ENCODE data around the gene TMEM37. TPM values are rescaled to one million over a fixed set of nuclear protein-coding genes. Genes with fewer than 3 reads are reported as not detected.

The TMEM37 gene
- total RNA-seq, 1 experiment from 2014 or later: not detected

DNA sequence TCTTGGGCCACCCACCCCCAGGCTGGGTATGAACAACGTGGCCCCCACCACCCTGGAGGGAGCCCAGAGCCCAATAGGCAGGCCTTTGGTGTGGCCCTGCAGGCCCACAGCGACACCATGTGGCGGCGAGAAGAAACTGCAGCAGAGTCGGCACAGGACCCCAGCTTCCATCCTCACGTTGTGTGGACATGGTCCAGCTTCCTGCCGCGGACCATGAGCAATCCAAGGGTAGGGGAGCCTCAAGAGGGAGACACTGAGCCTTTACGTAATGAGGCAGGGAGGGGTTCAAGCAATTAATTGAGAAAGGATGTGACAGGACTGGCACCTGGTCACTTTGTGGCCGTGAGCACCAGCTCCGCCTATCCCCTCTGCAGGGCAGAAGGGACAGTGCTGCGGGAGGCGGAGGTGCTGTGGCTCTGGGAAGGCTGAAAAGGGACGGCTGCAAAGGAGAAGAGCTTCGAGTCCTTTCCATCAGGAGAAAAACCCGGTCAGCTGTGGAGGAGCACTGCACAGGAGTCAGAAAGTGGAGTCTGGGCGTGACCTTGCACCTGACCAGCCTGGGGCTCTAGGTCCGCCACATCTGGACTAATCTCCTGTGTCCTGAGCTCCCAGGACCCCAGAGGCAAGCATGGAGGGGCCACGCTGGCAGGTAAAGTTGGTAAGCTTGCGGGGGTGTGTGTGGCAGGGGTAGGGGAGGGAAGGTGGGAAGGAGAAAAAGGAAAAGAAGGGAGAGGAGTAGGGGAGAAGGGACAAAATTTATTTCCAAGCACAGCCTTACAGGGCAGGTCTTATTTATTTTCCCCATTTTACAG is 44.9 kb downstream of the TMEM37 start:
- H3K4me1 ChIP-seq (replicated peaks): no peaks in the 10 kb centered on the region
- H3K9me3 ChIP-seq (replicated peaks): no peaks in the 10 kb centered on the region
- peak; percentile 42 to 52 for DNase-seq (ENCODE audit: low read depth in 1 of 2, low spot score in 2 of 2)
- H3K27me3 ChIP-seq (replicated peaks): no peaks in the 10 kb centered on the region
- H3K36me3 ChIP-seq: no peaks in the 10 kb centered on the region
- no peak overlapping the region for H3K27ac ChIP-seq
- no peak overlapping the region for H3K4me3 ChIP-seq

DNA sequence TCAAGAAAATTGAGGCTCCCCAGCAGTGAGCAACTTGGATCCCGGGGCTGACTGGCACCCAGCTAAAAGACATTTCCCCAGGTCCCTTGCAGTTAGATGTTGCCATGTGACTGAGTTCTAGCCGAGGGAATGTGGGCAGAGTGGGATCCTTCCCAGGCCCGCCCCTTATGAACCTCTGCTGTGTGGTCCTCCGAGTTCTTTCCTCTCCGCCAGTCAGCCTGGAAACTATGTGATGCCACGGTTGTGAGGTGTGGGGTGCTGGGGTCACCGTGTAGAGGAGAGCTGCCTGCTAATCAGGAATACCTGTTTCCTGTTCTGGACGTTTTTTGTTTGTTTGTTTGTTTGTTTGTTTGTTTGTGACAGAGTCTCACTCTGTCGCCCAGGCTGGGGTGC is 45.5 kb downstream of the TMEM37 start:
- H3K36me3 ChIP-seq: no peaks in the 10 kb centered on the region
- H3K4me3 ChIP-seq: no peak overlapping the region
- no peaks in the 10 kb centered on the region for H3K4me1 ChIP-seq (replicated peaks)
- no peak overlapping the region for H3K27ac ChIP-seq
- DNase-seq (ENCODE audit: low read depth in 1 of 2, low spot score in 2 of 2): peak in 1 of 2 experiments; percentile 23
- no peaks in the 10 kb centered on the region for H3K27me3 ChIP-seq (replicated peaks)
- no peaks in the 10 kb centered on the region for H3K9me3 ChIP-seq (replicated peaks)

DNA sequence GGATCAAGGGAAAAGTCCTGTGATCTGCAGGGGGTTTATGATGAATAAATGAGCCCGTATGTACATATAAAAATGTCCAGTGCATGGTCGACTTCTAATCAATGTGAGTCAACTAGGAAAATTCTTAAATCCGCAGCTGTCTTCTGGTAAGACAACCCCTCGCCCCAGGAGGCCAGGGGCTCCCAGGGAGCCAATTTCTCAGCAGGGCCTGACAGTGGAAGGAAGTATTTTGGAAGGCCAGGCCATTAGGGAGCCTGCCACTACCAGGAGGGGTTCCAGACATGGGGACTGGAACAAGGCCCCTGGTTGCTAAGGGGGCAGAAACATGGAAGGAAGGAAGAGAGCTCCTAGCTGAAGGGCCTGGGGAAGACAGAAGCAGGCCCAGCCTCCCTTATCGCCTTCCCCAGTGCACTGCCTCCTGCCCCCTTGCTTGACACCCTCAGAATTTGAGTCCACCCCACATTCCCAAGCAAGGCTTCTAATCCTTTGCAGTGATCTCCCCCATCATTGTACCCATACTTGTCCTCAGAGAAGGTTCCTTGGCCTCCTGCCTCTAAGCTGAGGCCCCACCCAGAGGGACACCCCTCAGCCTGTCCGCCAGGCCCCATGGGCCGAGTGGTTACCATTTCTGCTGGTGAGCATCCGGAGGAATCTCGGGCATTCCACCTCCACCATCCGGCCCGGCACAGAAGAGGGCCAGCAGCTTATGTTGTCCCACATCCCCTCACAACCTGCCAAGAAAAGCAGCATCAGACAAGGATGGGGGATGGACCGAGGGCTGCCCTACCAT is 46.7 kb downstream of the TMEM37 start:
- no peaks in the 10 kb centered on the region for H3K27me3 ChIP-seq (replicated peaks)
- no peak overlapping the region for H3K27ac ChIP-seq
- no peak overlapping the region for H3K4me3 ChIP-seq
- peaks cover 6% of the 10 kb centered on the region for H3K4me1 ChIP-seq (replicated peaks)
- DNase-seq (ENCODE audit: low read depth in 1 of 2, low spot score in 2 of 2): peak in 1 of 2 experiments; percentile 25
- no peaks in the 10 kb centered on the region for H3K9me3 ChIP-seq (replicated peaks)
- no peaks in the 10 kb centered on the region for H3K36me3 ChIP-seq

DNA sequence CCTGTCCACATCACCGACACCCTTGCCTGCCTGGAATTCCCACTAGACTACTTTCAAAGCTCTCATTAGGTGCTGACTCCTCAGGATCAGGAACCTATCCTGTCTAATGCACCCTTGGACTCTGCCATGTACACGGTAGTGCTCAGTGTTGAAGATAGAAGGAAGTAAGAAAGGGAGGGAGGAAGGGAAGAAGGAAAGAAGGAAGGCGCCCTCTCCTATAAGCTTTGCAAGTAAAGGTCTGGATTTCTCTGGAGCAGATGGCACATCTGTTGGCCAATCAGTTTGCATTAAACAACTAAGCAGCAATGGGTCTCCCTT is 47.3 kb downstream of the TMEM37 start:
- Histone ChIP-seq H3K36me3 (no peaks in the 10 kb centered on the region), H3K27ac (no peak overlapping the region), H3K9me3 (replicated peaks) (no peaks in the 10 kb centered on the region), H3K4me3 (no peak overlapping the region), H3K27me3 (replicated peaks) (no peaks in the 10 kb centered on the region), H3K4me1 (replicated peaks) (peaks cover 6% of the 10 kb centered on the region)
- no peak for DNase-seq (ENCODE audit: low read depth in 1 of 2, low spot score in 2 of 2)

DNA sequence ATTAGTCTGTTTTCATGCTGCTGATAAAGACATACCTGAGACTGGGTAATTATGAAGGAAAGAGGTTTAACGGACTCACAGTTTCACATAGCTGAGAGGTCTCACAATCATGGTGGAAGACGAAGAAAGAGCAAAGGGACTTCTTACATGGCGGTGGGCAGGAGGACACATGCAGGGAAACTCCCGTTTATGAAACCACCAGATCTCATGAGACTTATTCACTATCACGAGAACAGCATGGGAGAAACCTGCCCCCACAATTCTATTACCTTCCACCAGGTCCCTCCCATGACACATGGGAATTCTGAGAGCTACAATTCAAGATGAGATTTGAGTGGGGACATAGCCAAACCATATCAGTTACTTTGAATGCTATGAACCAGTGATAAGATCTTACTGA is 48.5 kb downstream of the TMEM37 start:
- H3K36me3 ChIP-seq: no peaks in the 10 kb centered on the region
- H3K27me3 ChIP-seq (replicated peaks): no peaks in the 10 kb centered on the region
- H3K9me3 ChIP-seq (replicated peaks): no peaks in the 10 kb centered on the region
- no peak overlapping the region for H3K4me3 ChIP-seq
- peak in 1 of 2 experiments; percentile 3 for DNase-seq (ENCODE audit: low read depth in 1 of 2, low spot score in 2 of 2)
- H3K4me1 ChIP-seq (replicated peaks): peaks cover 13% of the 10 kb centered on the region
- H3K27ac ChIP-seq: no peak overlapping the region

DNA sequence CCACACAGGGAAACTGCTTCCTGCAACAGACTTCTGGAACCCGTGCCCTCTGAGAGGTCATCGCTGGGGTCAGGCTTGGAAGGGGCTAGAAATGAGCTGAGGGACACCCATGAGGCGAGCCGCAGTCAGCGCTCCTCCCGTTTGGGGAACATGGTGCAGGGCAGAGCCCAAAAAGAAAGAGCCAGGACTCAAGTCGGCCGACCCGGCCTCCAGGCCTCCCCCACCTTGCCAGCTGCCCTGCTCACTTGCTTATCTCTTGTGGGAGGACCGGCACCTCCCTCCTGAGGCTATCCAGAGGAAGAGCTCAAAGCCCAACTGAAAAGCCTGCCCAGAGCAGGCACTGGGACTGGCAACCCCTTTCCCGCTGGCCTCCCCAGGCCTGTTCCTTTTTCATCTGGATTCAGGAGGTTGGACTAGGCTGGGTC is 49.1 kb downstream of the TMEM37 start:
- Histone ChIP-seq H3K36me3 (no peaks in the 10 kb centered on the region), H3K27me3 (replicated peaks) (no peaks in the 10 kb centered on the region), H3K4me1 (replicated peaks) (peaks cover 16% of the 10 kb centered on the region), H3K4me3 (no peak overlapping the region), H3K9me3 (replicated peaks) (no peaks in the 10 kb centered on the region), H3K27ac (no peak overlapping the region)
- peak in 1 of 2 experiments; percentile 28 for DNase-seq (ENCODE audit: low read depth in 1 of 2, low spot score in 2 of 2)

DNA sequence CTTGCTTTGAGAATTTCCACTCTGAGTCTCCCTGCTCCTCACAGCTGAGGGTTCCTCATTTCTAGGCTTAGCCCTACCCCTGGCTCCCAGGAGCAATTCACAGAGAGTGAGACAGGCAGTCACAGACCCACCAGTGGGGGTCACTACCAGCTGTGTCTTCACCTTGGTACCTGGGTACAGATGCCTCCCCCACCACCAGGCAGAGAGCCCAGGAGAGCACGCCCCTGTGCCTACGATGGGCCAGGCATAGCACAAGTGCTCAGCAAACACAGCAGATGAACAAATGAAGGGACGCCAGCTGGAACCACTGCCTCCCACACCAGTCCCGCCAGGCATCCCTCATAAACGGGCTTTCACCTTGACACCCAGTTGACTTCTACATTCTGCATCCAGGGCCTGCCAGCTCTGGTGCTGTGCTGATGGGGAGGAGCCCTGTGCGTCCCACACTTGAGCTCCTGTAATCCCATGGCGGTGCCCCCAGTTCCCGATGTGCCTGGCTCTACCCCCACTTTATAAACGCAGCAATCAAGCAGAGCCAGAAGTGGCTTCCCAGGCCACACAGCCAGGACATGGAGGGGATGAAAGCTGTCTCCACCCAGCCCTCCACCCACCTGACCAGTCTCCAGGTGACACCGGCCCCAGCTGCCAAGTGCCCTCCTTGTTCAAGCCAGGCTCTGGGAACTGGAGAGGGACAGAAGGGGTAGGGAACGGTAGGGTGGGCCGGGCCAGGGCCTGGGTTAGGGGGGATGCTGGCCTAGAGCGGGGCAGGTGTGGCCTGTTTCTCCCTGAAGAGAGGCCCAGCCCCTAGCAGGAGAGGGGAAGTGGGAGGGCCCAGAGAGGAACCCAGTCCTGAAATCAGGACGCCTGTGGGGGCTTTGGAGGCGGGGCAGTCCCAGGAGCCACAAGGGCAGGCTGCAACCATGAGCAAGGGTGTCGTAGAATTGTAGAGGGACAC is 50.1 kb downstream of the TMEM37 start:
- Histone ChIP-seq H3K9me3 (replicated peaks) (no peaks in the 10 kb centered on the region), H3K4me1 (replicated peaks) (peaks cover 16% of the 10 kb centered on the region), H3K27ac (no peak overlapping the region), H3K4me3 (no peak overlapping the region), H3K27me3 (replicated peaks) (no peaks in the 10 kb centered on the region), H3K36me3 (no peaks in the 10 kb centered on the region)
- DNase-seq (ENCODE audit: low read depth in 1 of 2, low spot score in 2 of 2): peak in 1 of 2 experiments; percentile 40

DNA sequence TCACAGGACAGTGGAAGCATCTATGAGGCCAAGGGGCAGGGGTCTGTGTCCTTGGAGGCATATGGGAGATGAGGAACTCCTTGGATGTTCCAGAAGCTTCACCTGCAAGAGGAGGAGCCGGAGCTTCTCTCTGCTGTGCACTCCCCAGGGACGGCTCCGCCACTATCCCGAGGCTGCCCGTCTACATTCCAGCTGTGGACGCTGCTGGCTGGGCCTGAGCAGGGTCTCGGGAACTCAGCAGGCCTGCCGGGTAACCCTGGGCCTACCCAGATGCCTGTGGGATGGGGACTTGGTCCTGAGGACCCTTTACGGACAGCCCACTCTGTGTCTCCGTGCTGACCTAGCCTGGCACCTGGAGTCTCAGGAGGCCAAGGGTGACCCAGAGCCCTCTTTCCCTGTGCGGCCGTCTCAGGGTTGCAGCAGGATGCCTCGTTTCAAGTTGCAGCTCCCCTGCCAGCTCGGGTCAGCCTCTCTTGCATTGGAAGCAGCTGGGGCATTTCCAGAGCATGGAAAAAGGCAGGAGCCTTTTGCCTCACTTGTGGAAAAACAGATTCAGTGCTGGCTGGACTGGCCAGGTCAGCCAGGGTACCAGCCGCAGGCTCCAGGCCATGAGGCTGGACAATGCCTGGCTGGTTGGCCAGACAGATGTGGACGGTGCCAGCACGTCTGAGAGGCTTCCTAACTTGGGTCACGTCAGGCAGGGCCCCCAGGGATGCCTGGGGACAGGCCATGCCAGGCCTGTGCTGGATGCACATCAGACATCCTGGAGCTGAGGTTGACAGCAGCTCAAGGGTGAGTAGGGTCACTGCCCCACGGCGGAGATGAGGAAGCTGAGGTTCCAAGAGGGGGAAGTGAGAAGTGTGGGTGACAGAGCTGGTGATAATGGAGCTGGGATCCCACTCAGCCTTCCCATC is 51.1 kb downstream of the TMEM37 start:
- no peak overlapping the region for H3K4me3 ChIP-seq
- H3K4me1 ChIP-seq (replicated peaks): peaks cover 16% of the 10 kb centered on the region
- H3K9me3 ChIP-seq (replicated peaks): no peaks in the 10 kb centered on the region
- no peak overlapping the region for H3K27ac ChIP-seq
- no peaks in the 10 kb centered on the region for H3K27me3 ChIP-seq (replicated peaks)
- DNase-seq (ENCODE audit: low read depth in 1 of 2, low spot score in 2 of 2): peak in 1 of 2 experiments; percentile 42
- H3K36me3 ChIP-seq: no peaks in the 10 kb centered on the region

DNA sequence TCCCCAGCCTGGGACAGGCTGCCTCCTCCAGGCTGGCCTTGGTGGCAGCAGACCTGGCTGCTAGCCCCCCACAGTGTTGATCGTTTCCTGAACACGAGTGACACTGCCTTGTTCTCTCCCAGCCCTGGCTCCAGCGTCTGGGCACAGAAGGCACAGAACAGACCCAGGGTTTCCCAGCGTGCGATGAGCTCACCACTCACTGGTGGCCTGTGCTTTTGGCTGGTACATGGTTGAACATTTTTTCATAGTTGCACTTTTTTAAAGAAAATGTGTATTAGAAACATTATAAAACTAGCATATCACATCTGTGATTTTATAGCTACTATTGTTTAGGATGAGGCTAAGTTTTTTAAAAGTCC is 51.7 kb downstream of the TMEM37 start:
- Histone ChIP-seq H3K9me3 (replicated peaks) (no peaks in the 10 kb centered on the region), H3K36me3 (no peaks in the 10 kb centered on the region), H3K4me1 (replicated peaks) (peaks cover 16% of the 10 kb centered on the region), H3K4me3 (no peak overlapping the region), H3K27me3 (replicated peaks) (no peaks in the 10 kb centered on the region), H3K27ac (no peak overlapping the region)
- DNase-seq (ENCODE audit: low read depth in 1 of 2, low spot score in 2 of 2): peak in 1 of 2 experiments; percentile 31

DNA sequence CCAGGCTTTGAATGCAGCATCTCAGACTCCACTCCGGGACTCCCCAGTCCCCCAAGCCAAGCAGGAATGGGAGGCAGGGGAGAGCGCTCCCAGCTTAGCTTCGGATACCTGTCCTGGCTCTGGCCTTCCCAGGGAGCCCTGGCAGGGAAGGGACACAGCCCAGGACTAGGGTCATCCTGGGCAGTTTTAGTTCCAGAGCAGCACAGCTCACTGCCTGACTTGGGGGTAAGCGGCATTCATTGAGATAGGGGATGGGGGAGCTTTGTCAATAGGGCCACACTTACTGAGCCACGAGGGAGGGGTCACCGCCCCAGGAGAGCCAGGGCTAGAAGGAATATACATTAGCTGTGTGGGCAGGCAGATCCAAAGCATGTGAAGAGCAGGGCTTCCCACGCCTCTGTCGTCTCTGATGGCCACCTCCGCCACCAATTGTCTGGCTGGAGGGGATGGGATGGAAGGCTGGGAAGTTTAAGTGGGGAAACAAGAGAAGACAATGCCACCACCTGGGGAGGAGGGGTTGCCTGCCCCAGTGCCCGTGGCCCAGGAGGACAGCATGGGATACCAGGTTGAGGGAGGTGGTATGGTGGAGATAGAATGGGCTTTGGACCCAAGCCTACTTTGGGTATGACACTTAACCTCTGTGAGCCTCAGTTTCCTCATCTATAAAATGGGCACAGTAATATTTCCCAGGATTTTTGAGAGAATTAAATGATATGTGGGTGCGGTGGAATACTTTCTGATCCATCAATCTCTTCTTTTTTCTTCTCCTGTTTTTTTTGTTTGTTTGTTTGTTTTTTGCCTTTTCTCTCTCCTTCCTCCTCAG is 52.5 kb downstream of the TMEM37 start:
- Histone ChIP-seq H3K9me3 (replicated peaks) (no peaks in the 10 kb centered on the region), H3K4me3 (no peak overlapping the region), H3K36me3 (no peaks in the 10 kb centered on the region), H3K27ac (no peak overlapping the region), H3K27me3 (replicated peaks) (no peaks in the 10 kb centered on the region), H3K4me1 (replicated peaks) (peaks cover 17% of the 10 kb centered on the region)
- DNase-seq (ENCODE audit: low read depth in 1 of 2, low spot score in 2 of 2): peak in 1 of 2 experiments; percentile 33

DNA sequence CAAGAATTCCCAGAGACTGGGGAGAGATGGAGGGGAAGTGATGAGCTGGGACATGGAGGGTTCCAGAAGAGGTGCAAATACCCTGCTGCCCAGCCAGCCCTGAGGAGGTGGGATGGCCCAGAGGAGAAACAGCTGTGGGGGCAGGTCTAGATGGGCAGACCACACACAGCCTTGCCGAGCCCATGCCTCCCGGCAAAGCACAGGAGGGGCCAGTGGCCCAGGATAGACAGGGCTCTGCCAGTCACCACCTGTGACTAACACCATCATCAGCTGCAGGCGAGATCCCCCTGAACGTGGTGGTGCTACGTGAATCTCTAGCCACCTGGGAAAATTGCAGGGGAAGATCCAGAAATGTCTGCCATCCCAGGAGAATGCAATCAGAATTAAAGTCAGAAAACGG is 53.2 kb downstream of the TMEM37 start:
- Histone ChIP-seq H3K27me3 (replicated peaks) (no peaks in the 10 kb centered on the region), H3K27ac (no peak overlapping the region), H3K9me3 (replicated peaks) (no peaks in the 10 kb centered on the region), H3K4me3 (no peak overlapping the region), H3K36me3 (no peaks in the 10 kb centered on the region), H3K4me1 (replicated peaks) (peaks cover 24% of the 10 kb centered on the region)
- DNase-seq (ENCODE audit: low read depth in 1 of 2, low spot score in 2 of 2): peak; percentile 20 to 52

All from SJSA1 (cell line).